ENCODE results near the gene UBL7. TPM values are rescaled to one million over a fixed set of nuclear protein-coding genes. Genes with fewer than 3 reads are reported as not detected.

UBL7 gene
- total RNA-seq, 1 experiment from 2014 or later, result 65.3 TPM

GRCh38 chr15:74414603-74415338 lies 46.2 kb downstream of the UBL7 start:
- Histone ChIP-seq H3K9me3 (ENCODE audit: control insufficient read depth in 1 of 2, insufficient read depth in 1 of 2, low read depth in 1 of 2, low read length in 2 of 2) (no peaks in the 10 kb centered on the region), H3K9ac (ENCODE audit: low read length) (no peak overlapping the region), H3K36me3 (ENCODE audit: control insufficient read depth in 1 of 2, insufficient read depth in 2 of 2, low read length in 2 of 2) (peaks cover 0 to 44% of the 10 kb centered on the region in 2 experiments; a peak in 2 of 4 replicates), H3K4me2 (ENCODE audit: low read length) (no peak overlapping the region), H4K20me1 (ENCODE audit: insufficient read depth) (no peaks in the 10 kb centered on the region), H2AFZ (ENCODE audit: low read depth, low read length, poor library complexity, severe bottlenecking) (no peak overlapping the region), H3K79me2 (ENCODE audit: insufficient read depth, low read length) (peaks cover 27% of the 10 kb centered on the region), H3K9me2 (ENCODE audit: insufficient read depth) (no peaks in the 10 kb centered on the region), H3K4me1 (ENCODE audit: control insufficient read depth in 1 of 2, insufficient read depth in 2 of 2, low read length in 2 of 2) (peaks cover 16 to 21% of the 10 kb centered on the region in 2 experiments), H3K4me3 (replicated peaks in 1 of 2; ENCODE audit: low read depth in 1 of 2, low read length in 2 of 2) (no peak overlapping the region), H3K27me3 (ENCODE audit: insufficient read depth, low read length) (no peaks in the 10 kb centered on the region), H3K27ac (ENCODE audit: low read depth, low read length) (no peak overlapping the region)
- TF ChIP-seq SP1 (IDR thresholded peaks at IDR 0.05; ENCODE audit: low read depth) (no peak), POLR2AphosphoS5 (IDR thresholded peaks at IDR 0.05; ENCODE audit: low read depth, low read length) (no peak), FOSL1 (IDR thresholded peaks at IDR 0.05; ENCODE audit: low read depth) (no peak), CBX3 (IDR thresholded peaks at IDR 0.05; ENCODE audit: low read depth) (no peak), JUND (IDR thresholded peaks at IDR 0.05) (no peak), SIN3A (IDR thresholded peaks at IDR 0.05; ENCODE audit: low read depth) (no peak), EGR1 (IDR thresholded peaks at IDR 0.05; ENCODE audit: low read depth) (no peak), RAD21 (IDR thresholded peaks at IDR 0.05; ENCODE audit: low read depth) (no peak), ZFX (IDR thresholded peaks at IDR 0.05) (no peak), CEBPB (IDR thresholded peaks at IDR 0.05; ENCODE audit: low read depth) (no peak), POLR2A (IDR thresholded peaks at IDR 0.05; ENCODE audit: borderline replicate concordance, extremely low read depth, insufficient read depth, insufficient read length) (no peak)
- CTCF ChIA-PET, result no interaction called here
- ATAC-seq, result no peak
- POLR2A ChIA-PET, result no interaction called here
- RAD21 ChIA-PET (ENCODE audit: low non-redundant PET in 1 of 2, low total read pairs in 2 of 2, uncharacterized antibody in 2 of 2, unreplicated experiment in 2 of 2), result no interaction called here
- no peak for DNase-seq (ENCODE audit: low read depth, low spot score)
- no TSS peak for BruUV-seq (replicated peaks)
- intact Hi-C loops (cut with micrococcal nuclease), result no loop called here

- no peak for DNase-seq (ENCODE audit: low read depth, low spot score)
- Histone ChIP-seq H3K9ac (ENCODE audit: low read length) (no peak overlapping the region), H3K9me3 (ENCODE audit: control insufficient read depth in 1 of 2, insufficient read depth in 1 of 2, low read depth in 1 of 2, low read length in 2 of 2) (no peaks in the 10 kb centered on the region), H3K4me1 (ENCODE audit: control insufficient read depth in 1 of 2, insufficient read depth in 2 of 2, low read length in 2 of 2) (peaks cover 9 to 18% of the 10 kb centered on the region in 2 experiments), H3K36me3 (ENCODE audit: control insufficient read depth in 1 of 2, insufficient read depth in 2 of 2, low read length in 2 of 2) (peaks cover 0 to 44% of the 10 kb centered on the region in 2 experiments; a peak in 2 of 4 replicates), H3K27ac (ENCODE audit: low read depth, low read length) (no peak overlapping the region), H3K4me3 (replicated peaks in 1 of 2; ENCODE audit: low read depth in 1 of 2, low read length in 2 of 2) (no peak overlapping the region), H3K4me2 (ENCODE audit: low read length) (no peak overlapping the region), H3K79me2 (ENCODE audit: insufficient read depth, low read length) (peaks cover 21% of the 10 kb centered on the region), H4K20me1 (ENCODE audit: insufficient read depth) (no peaks in the 10 kb centered on the region), H3K27me3 (ENCODE audit: insufficient read depth, low read length) (no peaks in the 10 kb centered on the region), H3K9me2 (ENCODE audit: insufficient read depth) (no peaks in the 10 kb centered on the region), H2AFZ (ENCODE audit: low read depth, low read length, poor library complexity, severe bottlenecking) (no peak overlapping the region)
- intact Hi-C loops (cut with micrococcal nuclease), result no loop called here
- ATAC-seq, result no peak
- POLR2A ChIA-PET, result no interaction called here
- no peak for TF ChIP-seq SIN3A (IDR thresholded peaks at IDR 0.05; ENCODE audit: low read depth)
- TF ChIP-seq SRF (IDR thresholded peaks at IDR 0.05; ENCODE audit: low read depth), result no peak
- TF ChIP-seq CBX3 (IDR thresholded peaks at IDR 0.05; ENCODE audit: low read depth), result no peak
- TF ChIP-seq RAD21 (IDR thresholded peaks at IDR 0.05; ENCODE audit: low read depth), result no peak
- TF ChIP-seq ZBTB33 (IDR thresholded peaks at IDR 0.05; ENCODE audit: extremely low read depth, insufficient replicate concordance, low read length), result no peak
- no peak for TF ChIP-seq REST (IDR thresholded peaks at IDR 0.05; ENCODE audit: low read depth)
- no peak for TF ChIP-seq POLR2AphosphoS5 (IDR thresholded peaks at IDR 0.05; ENCODE audit: low read depth, low read length)
- TF ChIP-seq EGR1 (IDR thresholded peaks at IDR 0.05; ENCODE audit: low read depth), result no peak
- no peak for TF ChIP-seq ATF3 (IDR thresholded peaks at IDR 0.05)
- CTCF ChIA-PET, result no interaction called here
- RAD21 ChIA-PET (ENCODE audit: low non-redundant PET in 1 of 2, low total read pairs in 2 of 2, uncharacterized antibody in 2 of 2, unreplicated experiment in 2 of 2), result no interaction called here
- BruUV-seq (replicated peaks), result no TSS peak
Measured at GRCh38 chr15:74414081-74414580, 46.8 kb downstream of the UBL7 start.
